GM20000 (cell line): Measurements from ENCODE around the gene BAZ1A.
"Not testable (repeated sequence)": the region's sequence is repeated elsewhere in the genome, so short reads cannot be mapped to it uniquely, and the experiment has no call there.

ENCODE experiments used
- DNase-seq: peaks from one replicate; pipeline ENCODE4 v3.0.0; 2012; ENCODE audit warnings: low spot score
- CTCF ChIP-seq: IDR thresholded peaks from 2 replicates; pipeline ENCODE4 v1.5.1; 2012; ENCODE audit warnings: mild to moderate bottlenecking, control low read depth; ENCODE audit errors: extremely low read depth, missing control alignments

The BAZ1A gene

DNA sequence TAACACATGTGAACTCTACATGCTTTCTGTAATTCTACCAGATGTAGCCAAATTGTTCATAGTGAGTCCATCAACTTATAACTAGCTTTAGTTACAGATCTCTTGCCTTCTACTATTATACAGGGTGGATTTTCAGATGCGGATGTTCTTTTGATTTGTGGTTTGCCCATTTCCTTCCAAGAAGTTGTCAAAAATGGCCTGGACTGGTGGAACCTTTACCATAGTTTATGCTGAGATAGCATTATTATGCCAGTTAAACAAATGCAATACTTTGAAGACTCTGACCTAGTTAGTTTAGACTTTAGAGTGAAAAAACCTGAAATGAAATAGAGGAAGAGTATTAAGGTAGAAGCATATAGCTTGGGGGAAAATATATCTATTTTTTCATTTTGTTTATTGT, 133.3 kb downstream of the BAZ1A start:
- TF ChIP-seq CTCF, result no peak
- DNase-seq, result no peak

- not testable (repeated sequence) for DNase-seq
Measured at GRCh38 chr14:34740139-34740538, 135.0 kb downstream of the BAZ1A start.

DNA sequence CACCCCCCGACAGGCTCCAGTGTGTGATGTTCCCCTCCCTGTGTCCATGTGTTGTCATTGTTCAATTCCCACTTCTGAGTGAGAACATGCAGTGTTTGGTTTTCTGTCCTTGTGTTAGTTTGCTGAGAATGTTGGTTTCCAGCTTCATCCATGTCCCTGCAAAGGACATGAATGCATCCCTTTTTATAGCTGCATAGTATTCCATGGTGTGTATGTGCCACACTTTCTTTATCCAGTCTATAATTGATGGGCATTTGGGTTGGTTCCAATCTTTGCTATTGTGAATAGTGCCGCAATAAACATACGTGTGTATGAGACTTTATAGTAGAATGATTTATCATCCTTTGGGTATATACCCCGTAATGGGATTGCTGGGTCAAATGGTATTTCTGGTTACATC, 138.1 kb downstream of the BAZ1A start:
- not testable (repeated sequence) for DNase-seq

DNA sequence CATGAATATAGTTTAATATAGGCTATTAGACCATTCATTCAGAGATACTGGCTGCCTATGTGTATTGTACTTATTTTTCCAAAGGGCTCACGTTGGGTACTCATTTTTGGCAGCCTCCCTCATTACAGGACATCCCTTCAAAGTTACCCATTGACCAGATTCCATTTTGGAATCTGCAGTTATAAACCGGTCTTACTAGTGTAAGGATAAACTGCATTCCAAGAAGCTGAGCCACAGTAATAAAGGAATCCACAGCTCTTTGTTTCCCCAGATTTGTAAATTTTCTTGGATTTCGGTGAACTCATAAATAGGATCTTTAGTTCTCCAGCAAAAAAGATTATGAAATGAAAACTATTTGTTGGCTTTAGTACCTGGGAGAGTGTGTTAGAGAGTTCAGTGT, 141.9 kb downstream of the BAZ1A start:
- no peak for TF ChIP-seq CTCF
- no peak for DNase-seq

- no peak for DNase-seq
- no peak for TF ChIP-seq CTCF
Measured at GRCh38 chr14:34732802-34733201, 142.4 kb downstream of the BAZ1A start.

DNA sequence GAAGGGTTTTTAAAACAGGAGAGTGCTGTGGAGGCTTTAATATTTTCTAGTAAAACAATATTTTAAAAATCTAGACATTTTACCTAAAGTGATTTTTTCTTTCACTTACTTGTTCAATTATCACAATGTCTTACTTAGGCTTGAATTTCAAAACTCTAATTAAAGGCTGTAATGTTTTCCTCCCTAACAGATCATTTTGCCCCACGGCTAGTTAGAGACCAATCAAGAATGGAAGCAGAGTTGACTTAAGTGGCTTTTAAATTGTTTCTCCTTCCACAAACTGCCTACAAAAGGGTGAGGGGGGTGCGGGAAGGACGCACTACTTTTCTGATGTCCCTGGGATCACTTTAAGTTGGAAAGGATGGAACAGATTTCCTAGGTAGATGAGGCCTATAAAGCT, 151.3 kb downstream of the BAZ1A start:
- DNase-seq, result no peak
- no peak for TF ChIP-seq CTCF

DNA sequence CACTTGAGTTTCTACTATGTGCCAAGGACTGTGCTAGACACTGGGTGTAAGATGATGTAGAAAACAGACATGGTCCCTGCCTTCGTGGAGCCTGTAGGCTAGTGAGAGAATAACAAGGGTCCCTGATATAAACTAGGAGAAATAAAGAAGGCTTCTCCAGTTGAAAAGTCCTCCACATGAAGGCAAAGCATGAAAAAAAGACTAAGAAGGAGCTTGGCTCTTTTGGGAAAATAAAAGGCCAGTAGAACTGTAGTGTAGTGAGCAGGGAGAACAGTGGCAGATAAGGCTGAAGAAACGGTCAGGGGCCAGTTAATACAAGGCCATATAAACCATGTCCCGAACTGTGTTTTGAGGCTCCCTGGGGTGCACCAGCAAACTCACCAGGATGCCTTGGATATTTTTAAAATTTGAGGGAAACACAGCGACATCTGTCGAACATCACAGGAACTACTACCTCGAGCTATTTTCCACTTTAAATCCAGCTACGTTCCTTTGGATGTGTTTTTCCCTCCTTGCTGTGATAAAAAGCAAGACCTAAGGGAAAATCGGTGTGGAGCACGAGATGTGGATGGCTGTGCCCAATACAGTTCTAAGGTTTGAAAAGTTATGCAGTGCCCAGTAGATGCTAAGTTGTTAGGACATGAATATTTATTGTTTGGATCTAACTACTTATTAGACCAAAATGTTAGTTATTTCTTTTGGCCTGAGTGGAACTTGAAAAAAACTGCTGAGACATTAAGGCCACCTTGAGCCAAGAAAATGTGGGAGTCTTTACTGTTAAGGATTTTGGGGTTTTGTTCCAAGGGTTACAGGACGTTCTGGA, 152.2 kb downstream of the BAZ1A start:
- TF ChIP-seq CTCF, result peak; percentile 47
- peak; percentile 73 for DNase-seq

DNA sequence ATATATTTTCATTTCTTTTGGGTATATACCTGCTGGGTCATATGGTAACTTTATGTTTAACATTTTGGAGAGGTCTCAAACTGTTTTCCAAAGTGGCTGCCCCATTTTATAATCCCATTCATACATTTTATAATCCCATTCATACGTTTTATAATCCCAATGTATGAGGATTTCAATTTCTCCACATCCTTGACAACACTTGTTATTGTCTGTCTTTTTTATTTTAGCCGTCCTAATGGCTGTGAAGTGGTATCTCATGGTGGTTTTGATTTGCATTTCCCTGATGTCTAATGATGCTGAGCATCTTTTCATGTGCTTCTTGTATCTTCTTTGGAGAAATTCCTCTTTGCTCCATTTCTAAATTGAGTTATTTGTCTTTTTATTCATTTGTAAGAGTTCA, 154.0 kb downstream of the BAZ1A start:
- no peak for DNase-seq
- no peak for TF ChIP-seq CTCF
